ENCODE measurements around the gene POLR2E.

GRCh38 chr19:1122021-1122971 lies 27.1 kb upstream of the POLR2E start:
- TF ChIP-seq CTCF (IDR thresholded peaks at IDR 0.05) (no peak), ZFX (IDR thresholded peaks at IDR 0.05; ENCODE audit: borderline replicate concordance) (no peak)

Data from 22Rv1 (cell line).